Liver (tissue), 9 donors: Measurements from ENCODE around the gene KRTAP3-2. TPM values are rescaled to one million over a fixed set of nuclear protein-coding genes. Genes with fewer than 3 reads are reported as not detected.
"Not testable (repeated sequence)": the region's sequence is repeated elsewhere in the genome, so short reads cannot be mapped to it uniquely, and the experiment has no call there.

ENCODE experiments used
- DNase-seq: peaks from one replicate; pipeline ENCODE4 v3.0.0-alpha.2; 2017; ENCODE audit warnings: low spot score
- H3K27ac ChIP-seq, 2 donors: one replicate each; pipeline ENCODE4 v1.7.0; 2013; ENCODE audit warnings: inconsistent platforms in 2 of 2, low read length in 2 of 2, control low read depth in 1 of 2, low read depth in 1 of 2, mild to moderate bottlenecking in 1 of 2
- H3K27me3 ChIP-seq, 4 donors: one replicate each; pipeline versions ENCODE4 v1.6.1 to v1.7.0; 2013; ENCODE audit warnings: low read length in 3 of 4, inconsistent platforms in 1 of 4, mild to moderate bottlenecking in 1 of 4, moderate library complexity in 1 of 4; ENCODE audit not compliant: control insufficient read depth in 4 of 4, insufficient read depth in 4 of 4
- H3K36me3 ChIP-seq, 4 donors: one replicate each; pipeline versions ENCODE4 v1.6.1 to v1.7.0; 2013; ENCODE audit warnings: low read length in 3 of 4, mild to moderate bottlenecking in 3 of 4, low read depth in 1 of 4, moderate library complexity in 1 of 4; ENCODE audit not compliant: control insufficient read depth in 4 of 4, insufficient read depth in 3 of 4
- H3K4me1 ChIP-seq, 4 donors: one replicate each; pipeline versions ENCODE4 v1.6.1 to v1.7.0; 2013; ENCODE audit warnings: low read length in 3 of 4, mild to moderate bottlenecking in 3 of 4, moderate library complexity in 1 of 4; ENCODE audit not compliant: control insufficient read depth in 4 of 4, insufficient read depth in 4 of 4
- H3K4me3 ChIP-seq, 3 donors: one replicate each; pipeline versions ENCODE4 v1.6.1 to v1.7.0; 2013; ENCODE audit warnings: low read length in 3 of 3, control low read depth in 1 of 3, low read depth in 1 of 3, mild to moderate bottlenecking in 1 of 3
- H3K9ac ChIP-seq, 2 donors: one replicate each; pipeline ENCODE4 v1.7.0; 2013; ENCODE audit warnings: low read length in 2 of 2, mild to moderate bottlenecking in 2 of 2, moderate library complexity in 2 of 2, control low read depth in 1 of 2, low read depth in 1 of 2
- H3K9me3 ChIP-seq, 4 donors: one replicate each; pipeline versions ENCODE4 v1.6.1 to v1.7.0; 2013; ENCODE audit warnings: low read length in 3 of 4; ENCODE audit not compliant: control insufficient read depth in 4 of 4
- ATF3 ChIP-seq: IDR thresholded peaks from 2 replicates; pipeline ENCODE4 v1.6.1; 2016; ENCODE audit warnings: antibody characterized with exemption
- CTCF ChIP-seq: fragments of 150-350 bp; IDR thresholded peaks from 2 replicates; pipeline ENCODE4 v1.5.1; 2017; ENCODE audit warnings: improper control_type of control experiment, low read depth, low read length; ENCODE audit not compliant: missing input control
- EGR1 ChIP-seq, 2 donors: IDR thresholded peaks; 2 replicates each; pipeline ENCODE4 v1.6.1; 2016 to 2018; ENCODE audit warnings: antibody characterized with exemption in 2 of 2, low read depth in 2 of 2
- FOXA1 ChIP-seq: IDR thresholded peaks from 2 replicates; pipeline ENCODE4 v1.6.1; 2016; ENCODE audit warnings: antibody characterized with exemption
- FOXA2 ChIP-seq: IDR thresholded peaks from 2 replicates; pipeline ENCODE4 v1.6.1; 2016; ENCODE audit warnings: antibody characterized with exemption
- GABPA ChIP-seq, 2 donors: IDR thresholded peaks in 1 of 2; conservative IDR thresholded peaks in 1 of 2; 2 replicates each; pipeline ENCODE4 v1.6.1; 2016; ENCODE audit warnings: antibody characterized with exemption in 2 of 2, mild to moderate bottlenecking in 1 of 2, moderate library complexity in 1 of 2
- HNF4A ChIP-seq, 2 donors: conservative IDR thresholded peaks; 2 replicates each; pipeline ENCODE4 v1.6.1; 2016; ENCODE audit warnings: antibody characterized with exemption in 2 of 2, mild to moderate bottlenecking in 2 of 2
- HNF4G ChIP-seq: IDR thresholded peaks from 2 replicates; pipeline ENCODE4 v1.6.1; 2016; ENCODE audit warnings: antibody characterized with exemption
- JUND ChIP-seq, 2 donors: IDR thresholded peaks; 2 replicates each; pipeline ENCODE4 v1.6.1; 2016; ENCODE audit warnings: antibody characterized with exemption in 2 of 2
- MAX ChIP-seq: IDR thresholded peaks from 2 replicates; pipeline ENCODE4 v1.6.1; 2016; ENCODE audit warnings: antibody characterized with exemption
- NR2F2 ChIP-seq: IDR thresholded peaks from 2 replicates; pipeline ENCODE4 v1.6.1; 2016; ENCODE audit warnings: antibody characterized with exemption
- REST ChIP-seq: IDR thresholded peaks from 2 replicates; pipeline ENCODE4 v1.6.1; 2016; ENCODE audit warnings: antibody characterized with exemption, mild to moderate bottlenecking
- RXRA ChIP-seq, 2 donors: IDR thresholded peaks; 2 replicates each; pipeline ENCODE4 v1.6.1; 2017 to 2018; ENCODE audit warnings: antibody characterized with exemption in 2 of 2, mild to moderate bottlenecking in 1 of 2
- SP1 ChIP-seq: IDR thresholded peaks from 2 replicates; pipeline ENCODE4 v1.6.1; 2018; ENCODE audit warnings: antibody characterized with exemption, mild to moderate bottlenecking
- TAF1 ChIP-seq: conservative IDR thresholded peaks from 2 replicates; pipeline ENCODE4 v1.6.1; 2016; ENCODE audit warnings: antibody characterized with exemption, mild to moderate bottlenecking
- YY1 ChIP-seq: IDR thresholded peaks from 2 replicates; pipeline ENCODE4 v1.6.1; 2016; ENCODE audit warnings: antibody characterized with exemption, mild to moderate bottlenecking
- WGBS: extraction: QIAGEN DNeasy Blood & Tissue Kit; methylation state at CpG from one replicate; pipeline ENCODE4 v1.1.7; 2013; 5-methylcytosine and 5-hydroxymethylcytosine counted together
- polyA plus RNA-seq, 2 donors: library from polyadenylated mRNA; stranded (reverse) in 1 of 2; unstranded in 1 of 2; fragments of 200-250 nt in 1 of 2; fragments of >200 nt in 1 of 2; fragmentation: Nextera tagmentation in 1 of 2; extraction: Ambion mirVana in 1 of 2; gene quantifications; one replicate each; pipeline versions ENCODE4 v1.2.1 to v1.2.3, GENCODE V29; 2013 to 2015
- total RNA-seq, 2 donors: library from RNA; depleted of rRNA; stranded (reverse); fragments of >200 nt; gene quantifications; one replicate each; pipeline ENCODE4 v1.2.3, GENCODE V29; 2014
- donor health status: healthy.
- donor health status: healthy.
- donor health status: healthy.
- donor health status: healthy.
- donor health status: healthy.

KRTAP3-2 gene
- total RNA-seq, result not detected
- not detected for polyA plus RNA-seq

GRCh38 chr17:40999563-40999962 is at the start of gene KRTAP3-2:
TSS of gene KRTAP3-2 (minus strand) at chr17:40999906. CDS start at chr17:40999853, 53 bp downstream.
- 81% methylated on average over 6 of the region's 6 CpGs for WGBS
- H3K4me1 ChIP-seq, result not testable (repeated sequence)

GRCh38 chr17:41049110-41049509 is 49.4 kb upstream of the KRTAP3-2 start:
- DNase-seq, result no peak
- no peak overlapping the region for H3K9ac ChIP-seq
- 55% methylated on average over 2 of the region's 2 CpGs for WGBS
- H3K27me3 ChIP-seq, result peaks cover 0 to 3% (median 0%) of the 10 kb centered on the region in 4 donors
- H3K4me3 ChIP-seq, result no peak overlapping the region
- H3K36me3 ChIP-seq, result no peaks in the 10 kb centered on the region
- H3K27ac ChIP-seq, result no peak overlapping the region
- no peak for TF ChIP-seq FOXA2
- no peak for TF ChIP-seq JUND (IDR thresholded peaks at IDR 0.05)
- no peak for TF ChIP-seq SP1
- no peak for TF ChIP-seq NR2F2
- TF ChIP-seq CTCF, result no peak
- no peak for TF ChIP-seq ATF3
- no peak for TF ChIP-seq MAX
- TF ChIP-seq RXRA (IDR thresholded peaks at IDR 0.05), result no peak
- no peak for TF ChIP-seq FOXA1
- TF ChIP-seq REST, result no peak
- TF ChIP-seq TAF1, result no peak
- TF ChIP-seq YY1, result no peak
- no peak for TF ChIP-seq EGR1 (IDR thresholded peaks at IDR 0.05; ENCODE audit: low read depth in 2 of 2)
- no peak for TF ChIP-seq HNF4A (conservative IDR thresholded peaks at IDR 0.05)
- no peaks in the 10 kb centered on the region for H3K4me1 ChIP-seq
- H3K9me3 ChIP-seq, result no peaks in the 10 kb centered on the region

More at GRCh38 chr17:40999563-40999962, at the start of gene KRTAP3-2:
- H3K36me3 ChIP-seq, H3K4me3 ChIP-seq, DNase-seq, H3K27ac ChIP-seq, H3K9me3 ChIP-seq, H3K27me3 ChIP-seq, H3K9ac ChIP-seq: not testable (repeated sequence)

GRCh38 chr17:41048441-41048840 is 48.7 kb upstream of the KRTAP3-2 start:
- H3K27me3 ChIP-seq, result peaks cover 0 to 3% (median 0%) of the 10 kb centered on the region in 4 donors
- no peaks in the 10 kb centered on the region for H3K9me3 ChIP-seq
- no peaks in the 10 kb centered on the region for H3K36me3 ChIP-seq
- DNase-seq, result no peak
- WGBS, result 58% methylated on average over 7 of the region's 7 CpGs
- H3K9ac ChIP-seq, result no peak overlapping the region
- H3K4me3 ChIP-seq, result no peak overlapping the region
- no peak overlapping the region for H3K27ac ChIP-seq
- no peaks in the 10 kb centered on the region for H3K4me1 ChIP-seq
- TF ChIP-seq YY1 (no peak), GABPA (IDR thresholded peaks at IDR 0.05 in 1 of 2, conservative IDR thresholded peaks at IDR 0.05 in 1 of 2) (no peak), REST (no peak), FOXA2 (no peak), RXRA (IDR thresholded peaks at IDR 0.05) (no peak), CTCF (no peak), HNF4G (no peak), FOXA1 (no peak), MAX (no peak)
